NCI-H2107 treated with DMSO at 0.1 percent for 48 hours (cell line): ENCODE measurements around the gene GRIN2C.
A peak's percentile ranks its signal among the peaks of the same experiment; 100 is the strongest.

Experiments
- DNase-seq: peaks from one replicate; lab custom pipeline; 2025; ENCODE audit not compliant: unreplicated experiment; lab: John Stamatoyannopoulos, UW

GRIN2C gene

DNA sequence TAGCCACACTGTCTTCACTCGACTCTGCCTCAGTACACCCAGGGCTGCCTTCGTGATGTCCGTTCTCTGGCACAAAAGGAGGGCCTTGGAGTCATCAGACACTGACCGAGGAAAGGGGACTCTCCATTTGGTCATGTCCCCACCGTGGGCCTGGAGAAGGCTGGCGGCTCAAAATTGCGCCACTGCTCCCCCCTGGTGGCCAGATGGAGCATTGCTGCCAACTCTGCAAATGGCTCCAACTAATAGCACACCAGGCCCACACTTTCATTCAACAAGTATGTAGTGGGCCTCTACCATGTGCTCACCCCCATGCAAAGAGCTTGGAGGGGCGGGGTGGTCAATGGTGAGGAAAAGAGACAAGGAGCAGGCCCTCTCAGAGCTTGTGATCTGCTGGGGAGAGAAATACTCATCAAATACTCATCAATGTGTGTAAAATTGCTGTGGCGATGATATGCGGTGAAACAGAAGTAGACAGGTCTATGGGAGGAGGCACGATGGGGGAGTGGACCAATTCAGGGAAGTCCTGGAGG lies 5.2 kb upstream of the GRIN2C start:
- no peak for DNase-seq

DNA sequence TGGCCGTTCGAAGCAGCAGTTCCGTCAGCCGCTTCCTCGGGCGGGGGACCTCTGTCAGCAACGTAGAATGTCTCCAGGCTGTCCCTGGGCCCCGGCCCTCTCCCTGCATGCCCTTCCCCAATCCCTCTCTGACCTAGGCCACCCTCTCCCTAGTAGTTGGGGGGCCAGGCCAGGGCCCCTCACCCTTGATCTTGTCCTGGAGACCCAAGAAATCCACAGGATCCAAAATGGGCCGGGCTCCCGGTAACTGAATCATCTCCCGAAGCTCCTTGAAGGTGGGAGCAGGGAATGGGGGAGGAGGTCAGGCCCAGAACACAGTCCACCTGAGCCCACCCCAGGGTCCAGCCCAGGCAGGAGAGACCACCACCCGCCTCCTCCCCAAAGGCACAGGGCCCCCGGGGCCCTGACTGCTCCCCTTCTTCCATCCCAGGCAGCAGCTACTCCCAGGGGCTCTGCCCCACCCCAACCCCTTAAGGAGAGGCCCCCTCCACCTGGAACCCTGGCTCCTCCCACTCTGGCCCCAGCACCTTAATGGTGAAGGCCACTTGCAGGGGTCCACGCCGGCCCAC lies 4.7 kb upstream of the GRIN2C start:
- no peak for DNase-seq

DNA sequence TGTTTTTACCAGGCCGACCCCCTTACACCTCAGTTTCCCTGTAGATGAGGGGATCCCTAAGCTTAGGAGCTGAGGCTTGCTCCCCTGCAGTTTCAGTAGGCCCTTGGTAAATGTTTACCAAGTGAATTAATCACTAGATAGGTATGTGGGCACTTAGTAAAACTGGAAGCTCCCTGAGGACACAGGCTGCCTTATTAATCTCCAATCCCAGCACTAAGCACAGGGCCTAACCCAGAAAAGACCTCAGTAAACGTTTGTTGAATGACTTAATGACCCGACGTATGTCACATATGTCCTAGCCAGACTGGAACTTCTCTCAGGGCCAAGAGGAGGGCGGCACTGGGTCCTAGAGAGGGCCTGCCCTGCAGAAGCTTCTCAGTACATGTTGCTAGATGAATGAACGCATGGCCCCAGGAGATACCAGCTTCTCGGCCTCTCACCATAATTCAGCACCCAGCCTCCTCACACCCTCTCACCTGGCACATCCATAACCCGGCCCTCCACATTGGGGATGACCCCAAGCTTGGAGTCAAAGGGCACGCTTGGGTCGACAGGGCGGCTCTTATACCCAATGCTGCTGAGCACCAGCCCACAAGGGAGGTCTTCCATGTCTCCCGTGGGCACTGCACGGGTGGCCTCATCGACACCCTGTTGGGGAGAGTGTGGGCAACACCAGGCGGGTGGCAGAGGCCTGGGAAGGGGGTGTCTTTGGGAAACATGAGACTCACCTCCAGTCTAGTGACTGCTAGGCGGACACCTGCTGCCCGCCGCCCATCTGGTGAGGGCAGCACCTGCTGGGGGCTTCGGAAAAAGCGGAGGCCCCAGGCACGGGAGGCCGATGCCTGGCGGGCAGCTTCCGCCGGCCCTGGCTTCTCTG lies 4.0 kb upstream of the GRIN2C start:
- DNase-seq: no peak

GRCh38 chr17:74862919-74863318 lies 3.2 kb upstream of the GRIN2C start:
- no peak for DNase-seq

- DNase-seq: no peak
Observed at GRCh38 chr17:74862108-74862901, 2.6 kb upstream of the GRIN2C start.

DNA sequence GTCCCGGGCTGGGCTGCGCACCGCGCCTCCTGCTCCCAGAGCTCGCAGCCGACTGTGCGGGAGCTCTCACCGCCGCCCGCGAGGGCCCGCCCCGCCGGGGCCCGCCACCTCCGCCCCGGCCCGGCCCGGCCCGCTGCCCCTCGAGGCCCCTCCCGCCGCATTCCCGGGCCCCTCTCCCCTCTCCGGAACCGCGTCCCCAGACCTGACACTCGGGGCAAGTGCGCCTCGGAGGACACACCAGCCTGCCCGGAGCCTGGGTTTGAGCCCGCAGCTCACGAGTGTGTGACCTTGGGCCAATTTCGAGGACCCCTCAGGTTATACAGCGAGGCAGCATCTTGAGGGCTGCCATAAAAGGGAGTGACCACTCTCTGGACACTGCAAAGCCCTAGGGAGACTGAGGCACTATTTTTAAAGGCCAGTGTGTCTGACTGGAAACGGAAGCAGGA lies 2.0 kb upstream of the GRIN2C start:
- DNase-seq: no peak

DNA sequence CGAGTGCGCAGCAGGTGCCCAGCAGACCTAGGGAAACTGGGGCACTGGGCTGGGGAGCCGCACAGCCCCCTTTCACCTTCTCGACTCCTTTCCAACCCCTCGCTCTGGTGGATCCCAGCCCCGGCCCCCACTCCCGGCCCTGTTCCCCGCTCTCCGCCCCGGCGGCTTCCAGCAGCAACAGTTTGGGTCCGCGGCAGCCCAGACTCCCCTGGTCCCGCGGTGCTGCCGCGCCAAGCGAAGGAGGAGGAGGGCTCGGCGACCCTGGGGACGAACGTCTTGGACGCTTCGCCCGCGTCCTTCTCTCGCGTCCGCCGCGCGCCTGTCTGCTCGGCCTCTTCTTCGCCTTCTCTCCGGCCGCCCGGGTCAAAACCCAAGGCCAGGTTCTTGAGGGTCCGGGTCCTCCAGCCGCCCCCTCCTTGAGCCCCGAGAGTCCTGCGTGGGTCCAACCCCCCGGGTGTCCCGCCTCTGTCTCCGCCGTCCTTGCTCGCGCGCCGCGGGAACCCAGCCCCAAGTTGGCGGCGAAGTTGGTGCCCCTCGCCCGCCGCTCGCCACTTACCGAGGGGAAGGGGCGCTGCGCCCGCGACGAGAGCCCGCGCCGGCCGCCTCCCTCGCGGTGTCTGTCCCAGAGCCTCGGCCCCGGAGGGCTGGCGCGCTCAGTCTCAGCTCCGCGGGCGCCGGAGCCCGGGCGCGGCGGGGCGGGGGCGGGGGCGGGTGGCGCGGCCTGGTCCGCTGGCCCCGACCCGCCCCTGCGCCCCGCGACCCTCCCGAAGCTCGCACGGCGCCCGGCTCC lies 1.4 kb upstream of the GRIN2C start:
- DNase-seq: no peak

GRCh38 chr17:74860229-74860871 lies 665 bp upstream of the GRIN2C start:
- DNase-seq: no peak

DNA sequence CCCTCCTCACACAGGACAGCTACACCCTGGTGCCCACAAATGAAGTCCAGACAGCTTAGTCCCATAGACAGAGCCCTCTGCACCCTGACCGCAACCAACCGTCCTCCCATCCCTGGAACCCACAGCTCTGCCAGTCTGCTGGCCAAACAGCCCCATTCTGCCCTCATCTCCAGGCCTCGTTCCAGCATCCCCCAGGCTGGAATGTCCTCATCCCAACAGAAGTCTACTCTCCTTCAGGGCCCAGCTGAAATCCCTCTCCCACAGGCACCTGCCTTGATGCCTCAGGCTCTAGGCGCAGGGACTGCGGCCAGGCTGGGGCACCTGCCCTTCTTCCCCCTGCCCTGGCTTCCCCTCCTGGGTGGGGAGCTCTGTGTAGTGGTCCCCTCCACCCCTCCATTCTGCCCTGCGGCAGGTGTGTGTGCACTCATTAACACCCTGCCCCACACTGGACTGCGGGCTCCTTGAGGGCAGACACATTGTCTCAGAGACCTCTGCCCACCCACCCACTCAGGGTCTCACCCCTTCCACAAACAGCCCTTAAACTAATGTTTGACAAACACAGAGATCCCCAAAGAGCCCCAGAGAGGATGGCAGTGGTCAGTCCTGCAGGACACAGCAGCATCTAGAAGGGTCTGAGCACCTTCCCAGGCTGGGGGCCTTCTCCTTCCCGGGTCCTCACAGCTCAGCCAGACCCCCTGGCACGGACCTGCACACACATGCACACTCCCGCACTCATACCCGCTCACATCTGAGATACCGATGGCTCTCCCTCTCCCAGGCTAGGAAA lies 820 bp downstream of the GRIN2C start:
- DNase-seq: no peak

DNA sequence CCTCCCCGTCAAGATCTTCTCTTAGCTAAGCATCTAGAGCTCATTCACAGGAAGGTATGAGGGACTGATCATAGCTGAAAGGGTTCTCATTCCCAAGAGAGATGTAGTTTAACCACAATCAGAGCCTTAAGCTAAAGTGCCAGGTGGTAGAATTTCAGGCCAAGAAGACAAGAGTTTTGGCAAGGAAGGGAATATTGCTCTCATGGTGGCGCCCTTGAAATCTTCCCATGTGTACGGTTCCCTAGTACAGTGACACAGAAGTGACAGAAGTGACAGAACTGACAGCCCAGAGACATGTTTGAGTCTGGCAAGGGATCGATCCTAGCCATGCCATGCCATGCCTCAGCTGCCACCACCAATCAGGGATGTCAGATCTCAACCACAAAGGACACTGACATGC lies 2.5 kb downstream of the GRIN2C start:
- no peak for DNase-seq

DNA sequence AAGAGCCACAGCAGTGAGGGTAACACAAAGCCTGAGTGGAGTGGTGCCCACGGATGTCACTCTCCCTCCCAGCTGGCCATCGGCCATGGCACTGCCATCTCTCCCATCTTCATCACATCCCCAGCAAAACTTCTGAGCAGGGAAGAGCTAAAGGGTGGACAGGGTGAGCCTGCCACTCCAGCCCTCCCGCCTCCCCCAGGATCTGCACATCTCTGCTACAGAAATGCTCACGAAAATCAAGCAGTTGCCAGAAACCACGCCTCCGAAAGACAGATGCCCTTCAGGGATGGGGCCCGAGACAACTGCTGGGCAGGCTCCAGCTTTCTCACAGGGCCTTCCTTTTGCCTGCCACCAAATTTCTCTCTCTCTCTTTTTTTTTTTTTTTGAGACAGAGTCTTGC lies 3.6 kb downstream of the GRIN2C start:
- no peak for DNase-seq

- no peak for DNase-seq
Observed at GRCh38 chr17:74855323-74855722, 4.4 kb downstream of the GRIN2C start.

DNA sequence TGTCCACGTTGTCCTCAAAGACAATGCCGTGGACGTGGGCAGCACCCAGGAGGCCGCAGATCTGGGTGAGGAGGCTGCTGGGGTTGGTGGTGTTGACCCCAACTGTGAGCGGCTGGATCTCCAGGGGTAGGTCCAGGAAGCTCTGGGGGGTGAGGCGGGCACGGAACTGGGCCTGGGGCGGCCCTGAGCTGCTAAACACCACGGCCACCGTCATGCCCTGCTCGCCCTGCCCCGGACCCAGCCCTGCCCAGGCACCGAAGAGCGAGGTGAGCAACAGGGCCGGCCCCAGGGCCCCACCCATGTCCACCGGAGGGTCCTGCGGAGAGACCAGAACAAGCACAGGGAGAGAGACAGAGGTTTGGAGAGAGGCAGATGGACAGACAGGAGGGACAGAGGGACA lies 4.9 kb downstream of the GRIN2C start:
- no peak for DNase-seq

DNA sequence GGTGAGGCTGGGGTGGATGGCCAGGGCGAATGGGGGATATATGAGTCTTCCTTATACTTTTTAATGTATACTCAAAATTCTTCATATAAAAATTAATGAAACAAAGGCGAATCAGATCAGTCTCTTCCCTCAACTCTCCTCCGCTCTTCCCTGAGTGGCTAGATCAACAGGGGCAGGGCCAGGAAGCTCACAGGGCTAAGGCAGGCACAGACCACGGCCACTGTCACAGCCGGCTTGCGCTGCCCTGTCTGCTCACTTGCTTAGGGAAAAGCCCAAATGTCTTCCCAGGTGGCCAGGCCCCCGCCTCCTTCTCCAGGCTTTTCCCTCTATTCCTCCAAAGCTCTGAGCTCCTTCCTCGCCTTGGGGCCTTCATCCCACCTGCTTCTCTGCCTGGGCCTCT lies 6.0 kb downstream of the GRIN2C start:
- DNase-seq: no peak

DNA sequence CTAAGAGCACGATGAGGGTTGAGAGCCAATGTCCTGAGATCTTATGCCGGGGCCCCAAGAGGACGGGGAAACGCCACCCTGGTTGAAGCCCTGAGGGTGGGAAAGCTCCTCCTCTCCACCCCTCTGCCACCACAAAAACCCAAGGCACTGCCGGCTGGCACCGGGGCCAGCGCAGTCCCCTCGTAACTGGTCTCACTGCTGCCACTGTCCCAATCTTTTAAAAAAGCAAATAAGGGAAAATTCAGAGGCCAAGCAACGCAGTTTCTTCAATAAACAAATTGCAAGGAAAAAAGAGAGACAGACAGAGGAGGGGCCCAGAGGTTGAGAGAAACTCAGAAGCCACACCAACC lies 6.7 kb downstream of the GRIN2C start:
- no peak for DNase-seq

- no peak for DNase-seq
Observed at GRCh38 chr17:74852237-74853047, 7.2 kb downstream of the GRIN2C start.

- DNase-seq: peak; percentile 48
Observed at GRCh38 chr17:74851612-74852236, 8.0 kb downstream of the GRIN2C start.

DNA sequence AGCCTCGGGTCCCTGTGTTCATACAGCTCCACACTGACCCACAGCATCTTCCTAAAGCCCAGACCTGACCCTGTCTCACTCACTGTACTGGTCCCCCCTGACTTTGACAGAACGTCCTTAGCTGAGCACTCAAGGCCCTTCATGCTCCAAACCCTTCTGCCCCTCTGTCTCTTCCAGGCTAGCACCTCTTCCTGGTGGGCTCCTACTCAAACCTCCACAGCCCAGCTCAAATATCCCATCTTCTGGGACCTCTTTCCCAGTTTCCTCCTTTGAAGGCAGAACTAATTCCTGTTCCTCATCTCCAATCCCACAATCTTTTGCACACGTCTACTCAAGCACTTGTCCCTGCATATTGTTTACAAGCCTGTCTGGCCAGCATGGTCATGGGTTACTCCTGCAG lies 8.8 kb downstream of the GRIN2C start:
- DNase-seq: no peak
